Measurements from ENCODE around the gene PHLPP1.

PHLPP1 gene

DNA sequence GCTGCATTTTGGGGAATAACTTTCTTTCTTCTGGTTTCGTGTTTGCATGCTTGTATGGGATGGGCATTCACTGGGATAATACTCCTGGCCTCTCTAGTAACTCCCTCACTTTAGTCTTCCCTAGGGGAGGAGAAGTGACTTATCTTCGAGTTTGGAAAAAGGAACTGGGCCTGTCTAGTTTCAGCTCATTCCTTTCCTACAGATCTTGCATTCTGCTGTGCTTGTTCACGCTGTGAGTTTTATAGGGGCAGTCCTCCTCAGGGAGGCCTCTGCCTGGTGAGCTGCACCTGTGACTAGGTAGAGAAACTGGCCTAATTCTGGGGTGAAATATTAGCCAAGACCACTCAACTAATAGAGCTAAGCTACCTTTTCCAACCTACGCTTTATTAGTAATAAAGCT lies 50.9 kb downstream of the PHLPP1 start:
- TF ChIP-seq GATA1 (IDR thresholded peaks at IDR 0.05; ENCODE audit: low read depth, low read length) (no peak), POLR2A (IDR thresholded peaks at IDR 0.05; ENCODE audit: low read length) (no peak)
- DNase-seq = no peak

DNA sequence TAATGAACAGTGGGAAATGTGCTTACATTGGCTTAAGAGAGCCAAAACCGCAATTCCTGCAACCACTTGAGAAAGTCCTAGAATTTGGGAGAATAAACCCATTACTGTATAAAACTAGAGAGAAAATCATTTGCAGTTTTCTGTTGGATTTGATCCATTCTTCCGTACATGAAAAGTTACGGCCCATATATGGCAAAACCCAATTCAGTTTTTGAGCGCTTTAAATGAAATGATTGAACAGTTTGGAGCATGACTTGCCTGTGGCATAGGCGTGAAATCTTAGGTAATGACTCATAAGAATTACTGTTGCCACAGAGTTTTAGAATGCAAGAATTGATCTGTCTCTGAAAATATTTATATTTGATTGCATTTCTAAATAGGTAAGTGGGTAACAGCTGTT lies 52.0 kb downstream of the PHLPP1 start:
- DNase-seq = no peak
- TF ChIP-seq POLR2A (IDR thresholded peaks at IDR 0.05; ENCODE audit: low read length) (no peak), GATA1 (IDR thresholded peaks at IDR 0.05; ENCODE audit: low read depth, low read length) (no peak)

DNA sequence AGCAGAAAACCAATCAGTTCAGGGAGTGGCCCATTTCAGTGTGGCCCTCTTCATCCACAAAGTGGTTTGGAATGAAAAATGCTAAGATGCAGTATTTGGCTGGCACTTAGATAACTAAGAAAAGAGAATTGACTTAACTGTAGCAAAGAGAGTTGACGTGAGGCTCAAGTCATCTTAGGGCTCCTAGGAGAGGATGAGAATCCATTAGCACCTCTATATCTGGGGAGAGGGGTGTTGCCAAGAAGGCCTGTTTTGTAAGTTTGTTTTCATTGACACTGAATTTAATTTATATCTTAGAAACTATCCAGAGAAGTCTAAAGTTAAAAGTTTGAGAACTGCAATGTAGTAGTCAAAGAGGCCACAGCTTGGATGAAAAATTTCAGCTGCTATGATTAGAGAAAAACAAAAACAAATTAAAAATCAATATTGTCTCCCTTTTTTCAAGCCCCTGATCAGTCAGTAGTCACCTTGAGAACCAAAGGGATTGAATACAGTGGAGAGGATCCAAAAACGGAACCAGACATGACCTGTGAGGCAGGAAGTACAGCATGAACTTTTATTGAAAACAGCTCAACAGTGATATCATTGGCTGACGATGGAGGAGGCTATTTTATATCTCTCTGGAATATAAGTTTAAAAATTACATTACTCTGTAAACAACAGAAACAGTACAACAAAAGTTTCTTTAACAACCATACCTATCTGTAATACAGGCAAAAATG lies 52.7 kb downstream of the PHLPP1 start:
- TF ChIP-seq GATA1 (IDR thresholded peaks at IDR 0.05; ENCODE audit: low read depth, low read length) (no peak), POLR2A (IDR thresholded peaks at IDR 0.05; ENCODE audit: low read length) (no peak)
- DNase-seq = no peak

DNA sequence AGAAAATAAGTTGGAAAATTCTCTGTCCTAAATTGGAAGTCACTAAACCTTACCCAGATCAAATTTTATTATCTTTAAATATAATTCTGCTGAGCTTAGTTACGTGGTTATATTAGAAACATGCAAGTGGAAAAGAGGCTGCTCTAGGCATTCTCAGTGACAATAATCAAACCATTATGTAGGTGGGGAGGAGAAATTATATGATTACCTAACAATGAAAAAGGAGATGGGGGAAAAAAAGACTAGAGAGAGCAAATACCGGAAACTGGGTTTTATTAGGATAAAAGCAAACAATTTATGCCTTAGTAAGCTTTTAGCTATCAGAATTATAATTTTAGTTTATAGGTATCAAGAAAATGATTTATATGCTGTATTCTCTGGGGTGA lies 53.2 kb downstream of the PHLPP1 start:
- no peak for DNase-seq
- TF ChIP-seq GATA1 (IDR thresholded peaks at IDR 0.05; ENCODE audit: low read depth, low read length) = no peak

DNA sequence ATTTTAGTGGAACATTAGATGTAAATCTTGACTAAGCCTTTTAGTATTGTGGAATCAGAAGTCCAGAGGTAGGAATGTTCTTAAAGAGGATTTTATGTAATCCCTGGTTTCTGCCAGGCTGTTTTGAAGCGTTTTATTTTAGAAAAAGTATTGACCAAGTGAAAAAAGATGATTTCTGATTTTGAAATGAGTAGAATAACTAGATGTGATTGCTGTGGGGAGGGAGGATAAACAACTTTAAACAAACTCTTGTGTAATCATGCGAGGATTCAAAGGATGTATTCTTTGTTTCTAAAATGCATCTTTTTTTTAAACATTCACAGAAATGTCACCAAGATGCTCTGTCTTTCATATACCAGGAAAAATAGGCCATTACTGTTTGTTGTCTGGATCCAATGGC lies 53.9 kb downstream of the PHLPP1 start:
- DNase-seq = no peak

DNA sequence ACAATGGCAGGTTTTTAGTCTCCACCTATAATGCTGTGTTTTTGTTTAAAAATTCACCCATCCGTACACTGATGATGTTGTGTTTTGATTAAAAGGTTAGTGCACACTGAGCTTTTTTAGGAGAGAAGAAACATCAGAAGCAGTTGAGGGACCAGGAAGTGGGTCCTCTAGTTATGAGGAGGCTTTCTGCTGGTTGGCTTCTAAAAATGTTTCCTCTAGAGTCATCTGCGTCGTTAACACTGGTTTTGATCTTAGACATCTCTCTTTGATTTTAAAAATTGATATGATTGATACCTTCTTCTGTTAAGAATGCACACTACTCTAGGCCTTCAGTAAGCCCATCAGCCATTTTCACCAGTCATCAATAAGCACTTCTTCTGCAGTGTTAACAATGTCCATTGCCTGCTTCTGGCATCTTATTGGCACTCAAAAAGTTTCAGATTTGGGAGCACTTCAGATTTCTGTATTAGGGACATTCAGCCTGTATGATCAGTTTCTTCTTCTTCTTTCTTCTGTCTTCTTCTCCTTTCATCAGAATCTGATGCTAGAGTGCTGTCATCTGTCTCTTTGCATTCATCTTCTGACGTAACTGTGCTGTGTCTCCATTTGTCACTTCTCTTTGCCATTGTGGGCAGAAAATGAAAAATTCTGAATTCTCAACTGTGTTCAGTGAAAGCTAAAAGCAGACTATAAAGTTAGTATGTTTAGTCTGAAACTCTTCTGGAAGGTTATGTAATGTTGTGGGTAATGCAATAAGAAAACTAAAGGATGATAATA lies 56.3 kb downstream of the PHLPP1 start:
- DNase-seq = no peak
- TF ChIP-seq POLR2A (IDR thresholded peaks at IDR 0.05; ENCODE audit: low read length) (no peak), GATA1 (IDR thresholded peaks at IDR 0.05; ENCODE audit: low read depth, low read length) (no peak)

More for the DNA sequence above, 53.9 kb downstream of the PHLPP1 start:
- no peak for TF ChIP-seq GATA1 (IDR thresholded peaks at IDR 0.05; ENCODE audit: low read depth, low read length)
- no peak for TF ChIP-seq POLR2A (IDR thresholded peaks at IDR 0.05; ENCODE audit: low read length)

DNA sequence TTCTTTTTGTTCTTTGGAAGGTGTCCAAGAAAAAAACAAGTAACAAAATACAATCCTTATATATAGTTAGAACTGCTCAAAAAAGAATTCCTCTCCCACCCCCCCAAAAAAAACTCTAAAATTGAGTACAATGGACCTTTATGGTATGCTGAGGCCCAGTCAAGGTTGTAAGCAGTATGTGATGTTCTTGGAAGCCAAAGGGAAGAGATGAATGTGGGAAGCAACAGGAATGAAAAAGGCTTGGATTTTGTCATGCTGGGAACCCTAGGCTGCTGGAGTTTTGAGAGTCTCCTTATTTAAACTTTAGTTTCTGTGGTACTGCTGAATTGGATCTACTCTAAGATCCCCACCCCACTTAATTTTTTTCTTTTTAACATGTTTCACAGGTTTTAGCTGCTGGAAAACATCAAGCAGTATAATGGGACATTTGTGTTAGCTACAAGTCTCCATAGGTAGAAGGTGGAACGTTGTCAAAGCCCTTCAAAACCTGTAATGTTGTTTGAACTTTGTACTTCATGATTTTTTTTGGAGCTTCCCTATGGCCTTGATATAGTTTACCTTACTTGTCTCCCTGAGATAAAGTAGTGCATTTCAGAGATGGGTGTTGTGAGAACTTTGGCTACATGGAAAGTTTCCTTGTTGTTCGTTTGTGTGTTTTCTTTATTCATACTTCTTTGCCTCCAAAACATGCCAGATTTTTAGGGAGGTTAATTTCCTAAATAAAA lies 57.7 kb downstream of the PHLPP1 start:
- no peak for DNase-seq
- TF ChIP-seq POLR2A (IDR thresholded peaks at IDR 0.05; ENCODE audit: low read length) = no peak
- TF ChIP-seq GATA1 (IDR thresholded peaks at IDR 0.05; ENCODE audit: low read depth, low read length) = no peak

DNA sequence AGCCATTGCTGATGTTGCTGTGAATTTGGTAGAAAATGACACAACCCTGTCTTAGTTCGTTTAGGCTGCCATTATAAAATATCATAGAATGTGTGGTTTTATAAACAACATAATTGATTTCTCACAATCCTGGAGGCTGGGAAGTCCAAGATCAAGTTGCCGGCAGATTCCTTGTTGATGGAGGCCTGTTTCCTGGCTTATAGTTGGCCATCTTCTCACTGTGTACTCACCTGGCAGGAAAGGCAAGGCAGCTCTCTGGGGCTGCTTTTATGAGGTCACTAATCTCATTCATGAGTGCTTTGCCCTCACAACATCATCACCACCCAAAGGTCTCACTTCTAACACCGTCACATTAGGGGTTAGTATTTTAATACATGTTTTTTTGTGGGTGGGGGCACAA lies 58.4 kb downstream of the PHLPP1 start:
- DNase-seq = no peak

DNA sequence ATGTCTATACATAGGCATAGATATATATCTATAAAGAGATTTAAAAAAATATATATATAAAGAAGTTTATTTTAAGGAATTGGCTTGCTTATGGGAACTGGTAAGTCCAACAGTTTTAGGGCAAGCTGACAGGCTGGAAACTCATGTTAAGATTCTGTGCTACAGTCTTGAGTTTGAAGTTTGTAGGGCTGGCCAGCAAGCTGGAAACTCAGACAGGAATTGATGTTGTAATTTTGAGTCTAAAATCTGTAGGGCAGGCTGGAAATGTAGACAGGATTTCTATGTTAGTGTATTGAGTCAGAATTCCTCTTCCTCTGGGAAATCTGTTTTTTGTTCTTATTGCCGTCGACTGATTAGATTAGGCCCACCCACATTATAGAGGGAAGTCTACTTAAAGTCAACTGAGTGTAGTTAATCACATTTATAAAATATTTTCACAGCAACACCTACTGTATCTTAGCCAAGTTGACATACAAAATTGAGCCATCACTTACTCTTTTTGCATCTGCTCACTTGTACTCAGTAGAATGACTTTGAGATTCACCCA lies 60.8 kb downstream of the PHLPP1 start:
- no peak for DNase-seq
- TF ChIP-seq POLR2A (IDR thresholded peaks at IDR 0.05; ENCODE audit: low read length) (no peak), GATA1 (IDR thresholded peaks at IDR 0.05; ENCODE audit: low read depth, low read length) (no peak)

More for the DNA sequence above, 58.4 kb downstream of the PHLPP1 start:
- no peak for TF ChIP-seq GATA1 (IDR thresholded peaks at IDR 0.05; ENCODE audit: low read depth, low read length)
- no peak for TF ChIP-seq POLR2A (IDR thresholded peaks at IDR 0.05; ENCODE audit: low read length)

DNA sequence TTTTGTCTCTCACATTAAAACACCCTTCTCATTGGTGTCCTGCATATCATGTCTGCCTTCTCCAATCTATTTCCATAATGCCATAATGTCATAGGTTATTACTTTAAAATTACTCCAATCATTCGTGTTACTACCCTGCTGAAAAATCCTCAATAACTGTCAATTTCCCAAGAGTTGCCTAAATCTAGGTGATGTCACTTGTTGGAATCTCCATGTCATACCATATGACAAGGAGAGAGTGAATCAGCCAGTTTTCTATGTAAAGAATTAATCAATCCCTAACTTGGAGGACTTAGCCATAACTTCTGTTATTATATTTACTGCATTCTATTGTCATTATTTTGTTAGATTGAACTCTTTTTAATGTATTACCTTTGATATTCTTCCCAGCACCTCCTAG lies 62.5 kb downstream of the PHLPP1 start:
- no peak for TF ChIP-seq POLR2A (IDR thresholded peaks at IDR 0.05; ENCODE audit: low read length)
- peak in 1 of 2 experiments; percentile 30 for DNase-seq

DNA sequence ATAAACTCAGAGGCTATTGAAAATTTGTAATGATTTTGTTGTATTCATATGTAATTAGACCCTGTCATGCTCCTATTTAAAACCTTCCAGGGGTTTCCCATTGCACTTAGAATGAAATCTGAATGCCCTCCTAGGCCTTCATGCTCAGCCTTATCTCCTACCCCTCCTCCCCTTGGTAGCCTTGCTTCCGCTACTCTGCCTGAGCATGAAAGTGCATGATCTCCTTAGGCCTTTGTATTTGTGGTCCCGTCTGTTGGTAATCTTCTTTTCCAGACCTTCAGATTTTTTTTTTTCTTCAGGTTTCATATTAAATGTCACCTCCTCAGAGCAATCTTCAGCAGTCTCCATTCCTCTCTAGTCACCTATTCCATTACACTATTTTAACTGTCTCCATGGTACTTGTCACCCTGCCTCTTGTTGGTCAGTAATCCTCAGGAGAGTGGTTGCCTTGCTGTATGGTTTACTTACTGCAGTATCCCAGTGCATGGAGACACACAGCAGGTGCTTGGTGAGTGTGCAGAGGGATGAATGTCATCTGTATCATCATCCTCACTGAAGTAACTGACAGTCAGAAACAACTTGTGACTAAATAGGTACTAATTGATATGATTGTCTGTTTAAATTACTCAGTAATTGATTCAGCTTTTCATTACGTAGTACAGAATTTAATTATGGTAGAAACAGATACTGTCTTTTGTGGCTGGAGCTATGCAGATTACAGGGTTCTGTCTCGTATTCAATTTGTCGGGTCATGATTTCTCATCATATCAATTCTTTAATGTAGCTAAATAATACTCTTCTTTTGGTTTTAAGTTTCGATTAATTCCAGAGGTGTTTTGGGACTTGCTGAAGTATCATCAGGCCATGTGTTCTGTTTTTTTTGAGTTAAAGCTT lies 63.9 kb downstream of the PHLPP1 start:
- TF ChIP-seq GATA1 (IDR thresholded peaks at IDR 0.05; ENCODE audit: low read depth, low read length) = no peak
- TF ChIP-seq POLR2A (IDR thresholded peaks at IDR 0.05; ENCODE audit: low read length) = no peak
- no peak for DNase-seq

DNA sequence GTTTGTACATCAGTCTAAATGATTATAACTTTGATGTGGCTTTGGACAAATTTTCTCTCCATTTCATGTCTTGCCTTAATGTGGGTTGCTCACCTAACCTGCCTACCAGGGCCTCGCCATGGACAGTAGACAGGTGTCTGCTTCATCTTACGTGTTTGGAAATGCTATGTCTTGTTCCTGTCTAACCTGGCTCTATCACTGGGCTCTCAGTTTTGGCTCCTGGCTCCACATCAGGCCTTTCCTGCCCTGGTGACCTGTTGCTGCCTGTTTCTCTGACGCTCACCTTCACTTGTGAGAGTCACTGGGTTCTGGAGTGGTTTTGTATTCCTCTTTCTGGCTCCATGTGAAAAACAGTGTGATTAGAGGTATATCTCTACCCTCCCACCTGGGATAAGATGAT lies 65.9 kb downstream of the PHLPP1 start:
- no peak for DNase-seq
- TF ChIP-seq GATA1 (IDR thresholded peaks at IDR 0.05; ENCODE audit: low read depth, low read length) (no peak), POLR2A (IDR thresholded peaks at IDR 0.05; ENCODE audit: low read length) (no peak)

DNA sequence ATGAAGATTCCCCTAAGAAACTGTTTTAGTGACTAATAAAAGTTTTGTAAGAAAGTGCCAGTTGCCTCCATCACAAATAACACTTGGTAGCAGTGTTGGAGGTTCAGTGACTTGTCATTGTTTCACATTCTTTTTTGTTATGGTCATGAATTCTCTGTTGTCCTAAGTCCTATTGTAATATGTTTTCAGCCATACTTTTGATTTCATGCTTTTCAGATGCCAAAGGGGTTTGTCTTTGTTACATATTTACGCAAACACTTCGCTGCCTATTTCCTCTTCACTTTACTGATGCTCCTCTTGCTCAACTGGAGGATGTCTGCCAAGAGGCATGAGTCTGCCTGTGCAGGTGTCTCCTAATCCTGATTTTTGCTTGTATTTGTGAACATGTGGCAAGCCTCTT lies 66.6 kb downstream of the PHLPP1 start:
- no peak for DNase-seq
- no peak for TF ChIP-seq POLR2A (IDR thresholded peaks at IDR 0.05; ENCODE audit: low read length)
- no peak for TF ChIP-seq GATA1 (IDR thresholded peaks at IDR 0.05; ENCODE audit: low read depth, low read length)
